ENCODE results near the gene FAF1.

- TF ChIP-seq POLR2AphosphoS5 (IDR thresholded peaks at IDR 0.05) = no peak
- TF ChIP-seq, protein P1, sequence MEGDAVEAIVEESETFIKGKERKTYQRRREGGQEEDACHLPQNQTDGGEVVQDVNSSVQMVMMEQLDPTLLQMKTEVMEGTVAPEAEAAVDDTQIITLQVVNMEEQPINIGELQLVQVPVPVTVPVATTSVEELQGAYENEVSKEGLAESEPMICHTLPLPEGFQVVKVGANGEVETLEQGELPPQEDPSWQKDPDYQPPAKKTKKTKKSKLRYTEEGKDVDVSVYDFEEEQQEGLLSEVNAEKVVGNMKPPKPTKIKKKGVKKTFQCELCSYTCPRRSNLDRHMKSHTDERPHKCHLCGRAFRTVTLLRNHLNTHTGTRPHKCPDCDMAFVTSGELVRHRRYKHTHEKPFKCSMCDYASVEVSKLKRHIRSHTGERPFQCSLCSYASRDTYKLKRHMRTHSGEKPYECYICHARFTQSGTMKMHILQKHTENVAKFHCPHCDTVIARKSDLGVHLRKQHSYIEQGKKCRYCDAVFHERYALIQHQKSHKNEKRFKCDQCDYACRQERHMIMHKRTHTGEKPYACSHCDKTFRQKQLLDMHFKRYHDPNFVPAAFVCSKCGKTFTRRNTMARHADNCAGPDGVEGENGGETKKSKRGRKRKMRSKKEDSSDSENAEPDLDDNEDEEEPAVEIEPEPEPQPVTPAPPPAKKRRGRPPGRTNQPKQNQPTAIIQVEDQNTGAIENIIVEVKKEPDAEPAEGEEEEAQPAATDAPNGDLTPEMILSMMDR (IDR thresholded peaks at IDR 0.05) = no peak
- no peak for TF ChIP-seq POLR2A (IDR thresholded peaks at IDR 0.05)
- TF ChIP-seq EP300 (IDR thresholded peaks at IDR 0.05) = no peak
Observed at GRCh38 chr1:50860702-50861101, 99.4 kb downstream of the FAF1 start.
